Measurements from ENCODE around the gene TAF5L. TPM values are rescaled to one million over a fixed set of nuclear protein-coding genes. Genes with fewer than 3 reads are reported as not detected.

Gene TAF5L
- total and polyA plus RNA-seq, 10 of the 15 experiments (the other 5 are each of a cell fraction or from before 2014, with no cell fraction given): 1.1 to 26.2 (median 19.1) TPM

GRCh38 chr1:229617351-229618100 lies 8.4 kb downstream of the TAF5L start (continued):
- no peak for TF ChIP-seq ZBTB11 (CRISPR knock-in tag; IDR thresholded peaks at IDR 0.05)

- FAIRE-seq (no peak), ATAC-seq (no peak), DNase-seq (ENCODE audit: low read depth, low spot score) (no peak)
- H3K79me2 ChIP-seq (ENCODE audit: control insufficient read depth, insufficient read depth, low read length): peaks cover 35% of the 10 kb centered on the region
- RAD21 ChIA-PET (ENCODE audit: unreplicated experiment): no interaction called here
- peaks cover 9% of the 10 kb centered on the region for H3K4me1 ChIP-seq (ENCODE audit: control insufficient read depth, insufficient read depth, low read length)
- no peaks in the 10 kb centered on the region for H3K27me3 ChIP-seq (replicated peaks in 1 of 2; ENCODE audit: control insufficient read depth in 2 of 2, insufficient read depth in 2 of 2, low read length in 1 of 2)
- no peak overlapping the region for H3K4me2 ChIP-seq (ENCODE audit: control insufficient read depth, insufficient read depth)
- no peak overlapping the region for H3K4me3 ChIP-seq
- H3K9ac ChIP-seq (ENCODE audit: control insufficient read depth, insufficient read depth, low read length): no peak overlapping the region
- SMC1A ChIA-PET (ENCODE audit: uncharacterized antibody, unreplicated experiment): interaction anchor here (0.5 to 2.7 kb wide), 2 partner anchors 54 to 176 kb away, joined by 3 to 5 read pairs; no protein-coding TSS in a partner anchor
- H4K20me1 ChIP-seq (ENCODE audit: control insufficient read depth, insufficient read depth): 0 out of 2 replicates have a peak, but pooled peaks cover 2% of the 10 kb centered on the region
- no peaks in the 10 kb centered on the region for H3K9me3 ChIP-seq (replicated peaks; ENCODE audit: control insufficient read depth, insufficient read depth, low read length)
- no peak overlapping the region for H3K27ac ChIP-seq (ENCODE audit: control insufficient read depth, insufficient read depth)
- CTCF ChIA-PET: no interaction called here
- no peak overlapping the region for H2AFZ ChIP-seq (ENCODE audit: control insufficient read depth, low read depth, low read length)
- POLR2A ChIA-PET: no interaction called here
- WGBS (ENCODE audit: insufficient coverage, insufficient replicate concordance, low lambda C conversion rate, missing lambda C conversion rate): 100% methylated on average over 2 of the region's 2 CpGs
- peaks cover 12 to 25% of the 10 kb centered on the region in 2 experiments for H3K36me3 ChIP-seq (ENCODE audit: control insufficient read depth in 2 of 2, insufficient read depth in 2 of 2, low read length in 1 of 2)
- intact Hi-C loops (cut with micrococcal nuclease; ENCODE audit: unreplicated experiment) (no loop called here), in situ Hi-C loops (cut with MboI) (no loop called here)
- no TSS peak for BruUV-seq (replicated peaks)
- no peak for TF ChIP-seq SMAD5 (IDR thresholded peaks at IDR 0.05; ENCODE audit: low read depth)
- TF ChIP-seq IRF4 (IDR thresholded peaks at IDR 0.05; ENCODE audit: low read depth, low read length): no peak
- TF ChIP-seq SP1 (IDR thresholded peaks at IDR 0.05; ENCODE audit: low read depth, low read length): no peak
- no peak for TF ChIP-seq FOXM1 (IDR thresholded peaks at IDR 0.05; ENCODE audit: low read depth, low read length)
- no peak for TF ChIP-seq BCL11A (IDR thresholded peaks at IDR 0.05; ENCODE audit: low read depth, low read length)
- TF ChIP-seq SREBF1 (IDR thresholded peaks at IDR 0.05; ENCODE audit: low read length): no peak
- TF ChIP-seq SMARCA5 (IDR thresholded peaks at IDR 0.05): no peak
- no peak for TF ChIP-seq MYC (IDR thresholded peaks at IDR 0.05; ENCODE audit: insufficient read depth, insufficient read length, insufficient replicate concordance, low read length, severe bottlenecking)
- no peak for TF ChIP-seq NR2C1 (IDR thresholded peaks at IDR 0.05)
- TF ChIP-seq RCOR1 (conservative IDR thresholded peaks at IDR 0.05; ENCODE audit: low read depth, low read length): no peak
- TF ChIP-seq EED (IDR thresholded peaks at IDR 0.05; ENCODE audit: low read depth): no peak
- TF ChIP-seq NFIC (IDR thresholded peaks at IDR 0.05; ENCODE audit: low read depth, low read length): no peak
- no peak for TF ChIP-seq POLR2AphosphoS5 (IDR thresholded peaks at IDR 0.05; ENCODE audit: low read length)
These were observed 11.2 kb downstream of the TAF5L start for GRCh38 chr1:229614701-229615100.

Measured in GM12878 (cell line).